Measurements from ENCODE around the gene BSG. TPM values are rescaled to one million over a fixed set of nuclear protein-coding genes. Genes with fewer than 3 reads are reported as not detected.

Gene BSG
- total and polyA plus RNA-seq, 9 donors, result 111 to 484 (median 315) TPM

GRCh38 chr19:596263-596655 lies 23.9 kb downstream of the BSG start:
- WGBS, 3 donors, result 82 to 88% (median 84%) methylated on average over 13 to 16 of the region's 16 CpGs
- Histone ChIP-seq H3K9me3 (no peaks in the 10 kb centered on the region), H3K27me3 (no peaks in the 10 kb centered on the region), H3K4me3 (no peak overlapping the region), H3K27ac (no peak overlapping the region), H3K36me3 (no peaks in the 10 kb centered on the region), H3K4me1 (ENCODE audit: insufficient read depth) (peaks cover 1% of the 10 kb centered on the region)
- DNase-seq, result no peak
- no peak for TF ChIP-seq CTCF (IDR thresholded peaks at IDR 0.05)
- no peak for TF ChIP-seq EP300 (IDR thresholded peaks at IDR 0.05)
- no peak for TF ChIP-seq POLR2A (IDR thresholded peaks at IDR 0.05)
- intact Hi-C loops (cut with DNase I), result no loop called here

- DNase-seq, result no peak
- intact Hi-C loops (cut with DNase I), result no loop called here
- Histone ChIP-seq H3K36me3 (no peaks in the 10 kb centered on the region), H3K4me1 (ENCODE audit: insufficient read depth) (no peaks in the 10 kb centered on the region), H3K27me3 (no peaks in the 10 kb centered on the region), H3K9me3 (no peaks in the 10 kb centered on the region), H3K4me3 (no peak overlapping the region), H3K27ac (no peak overlapping the region)
- no peak for TF ChIP-seq POLR2A (IDR thresholded peaks at IDR 0.05)
- TF ChIP-seq EP300 (IDR thresholded peaks at IDR 0.05), result no peak
- TF ChIP-seq CTCF (IDR thresholded peaks at IDR 0.05), result no peak
- 68 to 73% (median 72%) methylated on average over 18 of the region's 18 CpGs for WGBS, 3 donors
Observed at GRCh38 chr19:597406-598315, 25.3 kb downstream of the BSG start.

GRCh38 chr19:601310-601709 lies 28.9 kb downstream of the BSG start:
- no peak for DNase-seq
- intact Hi-C loops (cut with DNase I), result no loop called here
- Histone ChIP-seq H3K36me3 (no peaks in the 10 kb centered on the region), H3K9me3 (no peaks in the 10 kb centered on the region), H3K4me3 (no peak overlapping the region), H3K27me3 (no peaks in the 10 kb centered on the region), H3K27ac (no peak overlapping the region), H3K4me1 (ENCODE audit: insufficient read depth) (no peaks in the 10 kb centered on the region)
- TF ChIP-seq CTCF (IDR thresholded peaks at IDR 0.05), result no peak
- TF ChIP-seq EP300 (IDR thresholded peaks at IDR 0.05), result no peak
- no peak for TF ChIP-seq POLR2A (IDR thresholded peaks at IDR 0.05)
- 74 to 90% (median 87%) methylated on average over 28 of the region's 28 CpGs for WGBS, 3 donors

- WGBS, 3 donors, result 39 to 71% (median 65%) methylated on average over 25 of the region's 25 CpGs
- Histone ChIP-seq H3K27ac (no peak overlapping the region), H3K4me3 (no peak overlapping the region), H3K36me3 (no peaks in the 10 kb centered on the region), H3K27me3 (no peaks in the 10 kb centered on the region), H3K4me1 (ENCODE audit: insufficient read depth) (no peaks in the 10 kb centered on the region), H3K9me3 (no peaks in the 10 kb centered on the region)
- TF ChIP-seq POLR2A (IDR thresholded peaks at IDR 0.05) (no peak), CTCF (IDR thresholded peaks at IDR 0.05) (no peak), EP300 (IDR thresholded peaks at IDR 0.05) (no peak)
- intact Hi-C loops (cut with DNase I), result no loop called here
- no peak for DNase-seq
Observed at GRCh38 chr19:601790-602189, 29.4 kb downstream of the BSG start.

All from ovary (tissue), 9 donors.